ENCODE data around the gene DLG1. TPM values are rescaled to one million over a fixed set of nuclear protein-coding genes. Genes with fewer than 3 reads are reported as not detected.

The DLG1 gene
- total RNA-seq, 1 donor from 2014 or later, result 60.1 TPM

DNA sequence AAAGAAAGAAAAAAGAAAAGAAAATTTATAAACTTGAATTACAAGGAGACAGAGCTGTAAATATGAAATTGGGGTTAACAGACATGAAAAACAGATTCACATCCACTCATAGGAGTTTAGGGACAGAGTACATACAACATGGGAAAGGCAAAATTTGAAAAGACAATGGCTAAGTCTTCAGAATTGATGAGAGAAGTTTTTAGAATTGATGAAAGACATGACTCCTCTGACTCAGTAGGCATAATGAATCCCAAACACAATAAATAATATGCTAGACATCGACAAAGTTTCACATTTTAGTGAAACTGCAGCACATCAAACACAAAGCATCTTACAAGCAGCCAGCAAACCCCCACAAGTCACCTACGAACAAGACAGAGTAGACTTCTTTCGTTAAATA lies 184.4 kb downstream of the DLG1 start:
- no peak overlapping the region for H3K4me3 ChIP-seq
- no peak overlapping the region for H3K27ac ChIP-seq (replicated peaks)
- no peak for DNase-seq
- TF ChIP-seq, protein P1, sequence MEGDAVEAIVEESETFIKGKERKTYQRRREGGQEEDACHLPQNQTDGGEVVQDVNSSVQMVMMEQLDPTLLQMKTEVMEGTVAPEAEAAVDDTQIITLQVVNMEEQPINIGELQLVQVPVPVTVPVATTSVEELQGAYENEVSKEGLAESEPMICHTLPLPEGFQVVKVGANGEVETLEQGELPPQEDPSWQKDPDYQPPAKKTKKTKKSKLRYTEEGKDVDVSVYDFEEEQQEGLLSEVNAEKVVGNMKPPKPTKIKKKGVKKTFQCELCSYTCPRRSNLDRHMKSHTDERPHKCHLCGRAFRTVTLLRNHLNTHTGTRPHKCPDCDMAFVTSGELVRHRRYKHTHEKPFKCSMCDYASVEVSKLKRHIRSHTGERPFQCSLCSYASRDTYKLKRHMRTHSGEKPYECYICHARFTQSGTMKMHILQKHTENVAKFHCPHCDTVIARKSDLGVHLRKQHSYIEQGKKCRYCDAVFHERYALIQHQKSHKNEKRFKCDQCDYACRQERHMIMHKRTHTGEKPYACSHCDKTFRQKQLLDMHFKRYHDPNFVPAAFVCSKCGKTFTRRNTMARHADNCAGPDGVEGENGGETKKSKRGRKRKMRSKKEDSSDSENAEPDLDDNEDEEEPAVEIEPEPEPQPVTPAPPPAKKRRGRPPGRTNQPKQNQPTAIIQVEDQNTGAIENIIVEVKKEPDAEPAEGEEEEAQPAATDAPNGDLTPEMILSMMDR (IDR thresholded peaks at IDR 0.05; ENCODE audit: borderline replicate concordance), result no peak
- no peaks in the 10 kb centered on the region for H3K27me3 ChIP-seq (ENCODE audit: low read depth)
- no peaks in the 10 kb centered on the region for H3K9me3 ChIP-seq (replicated peaks)
- H3K36me3 ChIP-seq, result peaks cover 61% of the 10 kb centered on the region
- no peaks in the 10 kb centered on the region for H3K4me1 ChIP-seq
- intact Hi-C loops (cut with micrococcal nuclease), result no loop called here

DNA sequence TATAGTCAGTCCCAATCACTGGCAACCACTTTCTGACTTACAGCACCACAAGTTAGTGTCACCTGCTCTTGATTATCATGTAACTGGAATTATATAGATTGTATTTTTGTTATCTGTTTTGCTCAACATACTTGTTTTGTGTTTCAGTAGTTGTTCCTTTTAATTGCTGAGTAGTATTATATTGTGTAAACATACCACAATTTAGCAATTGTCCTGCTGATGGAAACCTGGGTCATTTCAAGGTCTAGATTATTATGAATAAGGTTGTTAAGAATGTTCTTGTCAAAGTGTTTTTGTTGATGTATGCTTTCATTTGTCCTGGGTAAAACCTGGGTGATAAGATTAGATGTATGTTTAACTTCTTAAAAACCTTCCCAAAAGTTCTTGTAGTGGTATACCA lies 186.7 kb downstream of the DLG1 start:
- Histone ChIP-seq H3K9me3 (replicated peaks) (no peaks in the 10 kb centered on the region), H3K27me3 (ENCODE audit: low read depth) (no peaks in the 10 kb centered on the region), H3K27ac (replicated peaks) (no peak overlapping the region), H3K4me1 (no peaks in the 10 kb centered on the region), H3K36me3 (peaks cover 62% of the 10 kb centered on the region), H3K4me3 (no peak overlapping the region)
- intact Hi-C loops (cut with micrococcal nuclease), result no loop called here
- TF ChIP-seq, protein P1 (IDR thresholded peaks at IDR 0.05; ENCODE audit: borderline replicate concordance), result no peak
- DNase-seq, result no peak

DNA sequence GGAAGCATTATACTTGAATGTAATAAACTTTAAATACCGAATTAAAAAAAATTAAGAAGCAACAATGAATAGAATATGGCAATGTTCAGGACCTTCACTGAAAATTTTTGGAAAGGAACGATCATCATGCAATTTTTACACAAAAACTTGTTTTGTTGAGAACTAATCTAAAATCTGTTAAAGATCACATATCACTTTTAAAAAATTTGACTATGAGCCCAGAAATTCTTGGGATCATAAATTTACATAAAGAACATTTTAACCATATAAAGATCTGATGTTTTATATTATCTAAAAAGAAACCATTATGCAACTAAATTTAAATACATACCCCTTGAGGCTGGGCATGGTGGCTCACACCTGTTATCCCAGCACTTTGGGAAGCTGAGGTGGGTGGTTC lies 192.6 kb downstream of the DLG1 start:
- intact Hi-C loops (cut with micrococcal nuclease), result no loop called here
- TF ChIP-seq, protein P1 (IDR thresholded peaks at IDR 0.05; ENCODE audit: borderline replicate concordance), result no peak
- Histone ChIP-seq H3K36me3 (peaks cover 47% of the 10 kb centered on the region), H3K4me1 (no peaks in the 10 kb centered on the region), H3K9me3 (replicated peaks) (no peaks in the 10 kb centered on the region), H3K27me3 (ENCODE audit: low read depth) (no peaks in the 10 kb centered on the region), H3K27ac (replicated peaks) (no peak overlapping the region), H3K4me3 (no peak overlapping the region)
- no peak for DNase-seq

DNA sequence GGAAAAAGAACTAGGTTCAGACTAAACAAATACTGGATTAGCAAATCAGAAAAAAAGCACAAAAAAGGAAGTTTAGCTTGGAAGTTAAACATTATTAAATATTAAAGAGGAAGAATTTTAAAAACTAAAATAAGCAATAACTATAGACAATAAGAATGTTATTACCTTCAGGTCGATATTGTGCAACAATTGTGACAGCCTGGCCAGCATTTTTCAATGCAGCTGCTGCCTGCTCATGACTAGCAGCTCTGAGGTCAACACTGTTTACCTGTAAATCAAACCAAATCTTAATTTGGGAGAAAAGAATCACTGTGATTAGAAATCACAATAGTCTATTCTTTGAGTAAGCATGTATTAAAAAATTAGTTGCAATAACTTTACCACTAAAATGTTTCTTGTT lies 193.7 kb downstream of the DLG1 start:
- Histone ChIP-seq H3K4me3 (no peak overlapping the region), H3K4me1 (no peaks in the 10 kb centered on the region), H3K27me3 (ENCODE audit: low read depth) (no peaks in the 10 kb centered on the region), H3K9me3 (replicated peaks) (no peaks in the 10 kb centered on the region), H3K27ac (replicated peaks) (no peak overlapping the region), H3K36me3 (peaks cover 41% of the 10 kb centered on the region)
- intact Hi-C loops (cut with micrococcal nuclease), result no loop called here
- no peak for DNase-seq
- TF ChIP-seq, protein P1 (IDR thresholded peaks at IDR 0.05; ENCODE audit: borderline replicate concordance), result no peak

DNA sequence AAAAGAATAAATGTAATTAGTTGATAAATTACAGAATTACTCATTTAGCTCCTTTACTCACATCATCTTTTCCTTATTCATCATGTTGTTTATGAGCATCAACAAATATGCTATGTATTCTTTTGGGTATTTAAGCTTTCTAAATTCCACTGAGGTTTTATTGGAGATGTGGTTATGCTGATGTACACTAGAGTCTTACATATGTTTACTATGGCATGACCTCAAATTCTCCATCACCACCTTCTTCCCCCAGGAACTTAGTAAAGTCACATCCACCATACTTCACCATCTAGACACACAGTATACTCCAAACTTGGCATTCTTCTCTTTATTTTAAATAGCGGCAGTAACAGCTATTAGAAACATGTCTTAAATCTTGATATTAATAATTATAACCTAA lies 194.6 kb downstream of the DLG1 start:
- intact Hi-C loops (cut with micrococcal nuclease), result no loop called here
- Histone ChIP-seq H3K27ac (replicated peaks) (no peak overlapping the region), H3K27me3 (ENCODE audit: low read depth) (no peaks in the 10 kb centered on the region), H3K4me3 (no peak overlapping the region), H3K4me1 (no peaks in the 10 kb centered on the region), H3K9me3 (replicated peaks) (no peaks in the 10 kb centered on the region), H3K36me3 (peaks cover 40% of the 10 kb centered on the region)
- TF ChIP-seq, protein P1 (IDR thresholded peaks at IDR 0.05; ENCODE audit: borderline replicate concordance), result no peak
- DNase-seq, result no peak

DNA sequence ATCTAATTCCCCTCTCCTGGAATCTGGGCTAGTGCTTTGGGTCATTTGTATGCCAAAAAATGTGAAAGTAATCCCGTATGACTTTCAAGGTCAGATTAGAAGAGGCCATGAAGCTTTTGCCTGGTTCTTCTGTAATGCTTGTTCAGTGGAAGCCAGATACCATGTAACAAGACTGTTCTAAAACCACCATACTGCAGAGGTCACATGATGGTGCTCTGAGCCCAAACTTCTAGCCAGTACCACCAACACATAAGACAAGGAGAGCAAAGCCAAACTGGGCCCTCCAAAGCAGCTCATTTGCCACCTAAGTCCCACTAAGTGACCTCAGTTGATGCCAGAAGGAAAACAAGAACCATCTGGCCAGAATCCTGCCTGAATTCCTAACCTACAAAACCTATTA lies 204.5 kb downstream of the DLG1 start:
- Histone ChIP-seq H3K27me3 (ENCODE audit: low read depth) (no peaks in the 10 kb centered on the region), H3K4me1 (peaks cover 5% of the 10 kb centered on the region), H3K9me3 (replicated peaks) (no peaks in the 10 kb centered on the region), H3K4me3 (no peak overlapping the region), H3K36me3 (peaks cover 17% of the 10 kb centered on the region), H3K27ac (replicated peaks) (no peak overlapping the region)
- TF ChIP-seq, protein P1 (IDR thresholded peaks at IDR 0.05; ENCODE audit: borderline replicate concordance), result no peak
- intact Hi-C loops (cut with micrococcal nuclease), result no loop called here
- DNase-seq, result no peak

All from left ventricle myocardium inferior (tissue), 1 donor.